Measurements from ENCODE around the gene TAF4. TPM values are rescaled to one million over a fixed set of nuclear protein-coding genes. Genes with fewer than 3 reads are reported as not detected.

TAF4 gene
- total and polyA plus RNA-seq, 2 of the 13 experiments (the other 11 are each of a cell fraction or from before 2014, with no cell fraction given), result 5.9 to 12.0 TPM

DNA sequence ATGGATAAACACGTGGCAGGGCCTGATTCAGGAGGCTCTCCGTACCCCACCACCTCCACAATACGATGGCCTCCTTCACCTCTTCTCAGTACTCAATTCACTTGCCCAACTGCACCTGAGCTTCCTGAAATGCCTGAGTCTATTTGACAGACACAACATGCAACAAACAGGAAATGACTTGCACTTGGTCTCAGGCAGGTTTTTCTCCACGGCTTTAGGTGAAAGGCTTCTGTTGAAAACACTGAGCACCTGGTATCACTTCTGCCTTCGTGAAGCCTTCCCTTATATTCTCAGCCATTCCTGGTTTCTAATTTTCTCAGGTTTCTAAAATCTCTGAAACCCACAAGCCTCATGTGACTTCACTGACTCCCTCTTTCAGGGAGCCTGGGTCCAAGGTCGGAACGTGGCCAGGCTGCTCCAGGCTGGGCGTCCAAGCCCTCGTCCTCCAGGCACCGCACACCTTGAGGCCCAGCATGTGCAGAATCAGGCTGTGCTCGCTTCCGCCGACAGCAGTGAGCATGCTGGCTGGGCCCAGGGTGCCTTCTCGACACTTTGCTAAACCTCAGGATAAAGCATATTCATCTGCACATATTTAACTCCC, 34.7 kb downstream of the TAF4 start (continued):
- TF ChIP-seq GMEB1 (CRISPR knock-in tag; IDR thresholded peaks at IDR 0.05; ENCODE audit: borderline replicate concordance), result peak; percentile 24; the same call in 1 of the 2 replicates
- no peak for TF ChIP-seq SNAPC5 (CRISPR knock-in tag; IDR thresholded peaks at IDR 0.05; ENCODE audit: borderline replicate concordance)
- 0 out of 2 replicates have a peak, but pooled peaks have one; percentile 48 for TF ChIP-seq SAFB2 (CRISPR knock-in tag; IDR thresholded peaks at IDR 0.05; ENCODE audit: borderline replicate concordance, low read depth)
- TF ChIP-seq POLR2AphosphoS2 (IDR thresholded peaks at IDR 0.05; ENCODE audit: low read depth, low read length), result no peak
- peak; percentile 72; the same call in 1 of the 2 replicates for TF ChIP-seq ZNF256 (CRISPR knock-in tag; conservative IDR thresholded peaks at IDR 0.05)
- TF ChIP-seq, protein P1, sequence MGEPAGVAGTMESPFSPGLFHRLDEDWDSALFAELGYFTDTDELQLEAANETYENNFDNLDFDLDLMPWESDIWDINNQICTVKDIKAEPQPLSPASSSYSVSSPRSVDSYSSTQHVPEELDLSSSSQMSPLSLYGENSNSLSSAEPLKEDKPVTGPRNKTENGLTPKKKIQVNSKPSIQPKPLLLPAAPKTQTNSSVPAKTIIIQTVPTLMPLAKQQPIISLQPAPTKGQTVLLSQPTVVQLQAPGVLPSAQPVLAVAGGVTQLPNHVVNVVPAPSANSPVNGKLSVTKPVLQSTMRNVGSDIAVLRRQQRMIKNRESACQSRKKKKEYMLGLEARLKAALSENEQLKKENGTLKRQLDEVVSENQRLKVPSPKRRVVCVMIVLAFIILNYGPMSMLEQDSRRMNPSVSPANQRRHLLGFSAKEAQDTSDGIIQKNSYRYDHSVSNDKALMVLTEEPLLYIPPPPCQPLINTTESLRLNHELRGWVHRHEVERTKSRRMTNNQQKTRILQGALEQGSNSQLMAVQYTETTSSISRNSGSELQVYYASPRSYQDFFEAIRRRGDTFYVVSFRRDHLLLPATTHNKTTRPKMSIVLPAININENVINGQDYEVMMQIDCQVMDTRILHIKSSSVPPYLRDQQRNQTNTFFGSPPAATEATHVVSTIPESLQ (CRISPR knock-in tag; conservative IDR thresholded peaks at IDR 0.05), result no peak
- TF ChIP-seq, protein P2, sequence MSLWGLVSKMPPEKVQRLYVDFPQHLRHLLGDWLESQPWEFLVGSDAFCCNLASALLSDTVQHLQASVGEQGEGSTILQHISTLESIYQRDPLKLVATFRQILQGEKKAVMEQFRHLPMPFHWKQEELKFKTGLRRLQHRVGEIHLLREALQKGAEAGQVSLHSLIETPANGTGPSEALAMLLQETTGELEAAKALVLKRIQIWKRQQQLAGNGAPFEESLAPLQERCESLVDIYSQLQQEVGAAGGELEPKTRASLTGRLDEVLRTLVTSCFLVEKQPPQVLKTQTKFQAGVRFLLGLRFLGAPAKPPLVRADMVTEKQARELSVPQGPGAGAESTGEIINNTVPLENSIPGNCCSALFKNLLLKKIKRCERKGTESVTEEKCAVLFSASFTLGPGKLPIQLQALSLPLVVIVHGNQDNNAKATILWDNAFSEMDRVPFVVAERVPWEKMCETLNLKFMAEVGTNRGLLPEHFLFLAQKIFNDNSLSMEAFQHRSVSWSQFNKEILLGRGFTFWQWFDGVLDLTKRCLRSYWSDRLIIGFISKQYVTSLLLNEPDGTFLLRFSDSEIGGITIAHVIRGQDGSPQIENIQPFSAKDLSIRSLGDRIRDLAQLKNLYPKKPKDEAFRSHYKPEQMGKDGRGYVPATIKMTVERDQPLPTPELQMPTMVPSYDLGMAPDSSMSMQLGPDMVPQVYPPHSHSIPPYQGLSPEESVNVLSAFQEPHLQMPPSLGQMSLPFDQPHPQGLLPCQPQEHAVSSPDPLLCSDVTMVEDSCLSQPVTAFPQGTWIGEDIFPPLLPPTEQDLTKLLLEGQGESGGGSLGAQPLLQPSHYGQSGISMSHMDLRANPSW (CRISPR knock-in tag; IDR thresholded peaks at IDR 0.05; ENCODE audit: borderline replicate concordance), result no peak
- no peak for TF ChIP-seq ISX (CRISPR knock-in tag; conservative IDR thresholded peaks at IDR 0.05)
- no peak for TF ChIP-seq ARID2 (CRISPR knock-in tag; IDR thresholded peaks at IDR 0.05; ENCODE audit: borderline replicate concordance)
- TF ChIP-seq SP5 (CRISPR knock-in tag; IDR thresholded peaks at IDR 0.05; ENCODE audit: borderline replicate concordance, low read depth), result 0 out of 2 replicates have a peak, but pooled peaks have one; percentile 16
- TF ChIP-seq ZNF160 (CRISPR knock-in tag; IDR thresholded peaks at IDR 0.05), result no peak; the same call in 1 of the 2 replicates
- TF ChIP-seq ZNF605 (CRISPR knock-in tag; IDR thresholded peaks at IDR 0.05), result peak; percentile 78
- TF ChIP-seq SP2 (CRISPR knock-in tag; IDR thresholded peaks at IDR 0.05), result no peak
- no peak for TF ChIP-seq ZNF562 (CRISPR knock-in tag; IDR thresholded peaks at IDR 0.05; ENCODE audit: borderline replicate concordance)
- TF ChIP-seq JDP2 (CRISPR knock-in tag; IDR thresholded peaks at IDR 0.05; ENCODE audit: borderline replicate concordance), result no peak
- TF ChIP-seq GFI1 (CRISPR knock-in tag; IDR thresholded peaks at IDR 0.05; ENCODE audit: borderline replicate concordance), result peak; percentile 67; the same call in 1 of the 2 replicates
- TF ChIP-seq PAF1 (CRISPR knock-in tag; IDR thresholded peaks at IDR 0.05), result no peak
- TF ChIP-seq TEAD3 (CRISPR knock-in tag; optimal IDR thresholded peaks at IDR 0.05; ENCODE audit: borderline replicate concordance), result peak; percentile 27
- TF ChIP-seq MIER3 (CRISPR knock-in tag; IDR thresholded peaks at IDR 0.05; ENCODE audit: borderline replicate concordance), result no peak

Data from HepG2 (cell line).